GM19351 (cell line): Measurements from ENCODE around the gene LACTBL1.

ENCODE experiments used
- ATAC-seq: cut with Tn5 transposase; IDR thresholded peaks from one replicate; pipeline ENCODE4 v1.9.1; 2021; ENCODE audit warnings: mild to moderate bottlenecking, moderate library complexity; ENCODE audit not compliant: unreplicated experiment

The LACTBL1 gene

GRCh38 chr1:22978299-22978698, 5.6 kb upstream of the LACTBL1 start:
- ATAC-seq = no peak

GRCh38 chr1:22976461-22977243, 4.0 kb upstream of the LACTBL1 start:
- no peak for ATAC-seq

- no peak for ATAC-seq
These were observed 3.4 kb upstream of the LACTBL1 start for GRCh38 chr1:22976127-22976460.

- no peak for ATAC-seq
These were observed 3.0 kb upstream of the LACTBL1 start for GRCh38 chr1:22975694-22976093.

- ATAC-seq = no peak
These were observed 858 bp downstream of the LACTBL1 start for GRCh38 chr1:22971611-22972405.

- no peak for ATAC-seq
These were observed 1.5 kb downstream of the LACTBL1 start for GRCh38 chr1:22971161-22971560.

GRCh38 chr1:22970096-22970495, 2.6 kb downstream of the LACTBL1 start:
- ATAC-seq = no peak

- ATAC-seq = no peak
These were observed 3.4 kb downstream of the LACTBL1 start for GRCh38 chr1:22969304-22969709.

GRCh38 chr1:22967833-22968232, 4.8 kb downstream of the LACTBL1 start:
- ATAC-seq = no peak

- ATAC-seq = no peak
These were observed 6.4 kb downstream of the LACTBL1 start for GRCh38 chr1:22966309-22966708.

- ATAC-seq = no peak
These were observed 9.5 kb downstream of the LACTBL1 start for GRCh38 chr1:22963044-22963677.

- no peak for ATAC-seq
These were observed 10.1 kb downstream of the LACTBL1 start for GRCh38 chr1:22962558-22962957.

GRCh38 chr1:22959545-22960360, 12.9 kb downstream of the LACTBL1 start:
- ATAC-seq = no peak

GRCh38 chr1:22958556-22958955, 14.1 kb downstream of the LACTBL1 start:
- no peak for ATAC-seq

- ATAC-seq = no peak
These were observed 15.6 kb downstream of the LACTBL1 start for GRCh38 chr1:22957066-22957465.

GRCh38 chr1:22955146-22955545, 17.5 kb downstream of the LACTBL1 start:
- ATAC-seq = no peak

- no peak for ATAC-seq
These were observed 18.9 kb downstream of the LACTBL1 start for GRCh38 chr1:22953740-22954141.

- no peak for ATAC-seq
These were observed 19.5 kb downstream of the LACTBL1 start for GRCh38 chr1:22953057-22953739.

- no peak for ATAC-seq
These were observed 20.0 kb downstream of the LACTBL1 start for GRCh38 chr1:22952694-22953056.

GRCh38 chr1:22951796-22952195, 20.9 kb downstream of the LACTBL1 start:
- no peak for ATAC-seq
